Measurements from ENCODE around the gene ADAMTS20.
"Not testable (repeated sequence)": the region's sequence is repeated elsewhere in the genome, so short reads cannot be mapped to it uniquely, and the experiment has no call there.

The ADAMTS20 gene

GRCh38 chr12:43551971-43552559 is at the start of gene ADAMTS20:
ADAMTS20 (minus strand) TSS chr12:43552203; CDS start chr12:43551921, 282 bp downstream.
- no peak for DNase-seq

GRCh38 chr12:43599708-43600107 is 47.7 kb upstream of the ADAMTS20 start:
- no peak for DNase-seq

GRCh38 chr12:43599066-43599465 is 47.1 kb upstream of the ADAMTS20 start:
- no peak for DNase-seq

GRCh38 chr12:43590307-43590706 is 38.3 kb upstream of the ADAMTS20 start:
- DNase-seq = no peak

GRCh38 chr12:43586646-43587245 is 34.7 kb upstream of the ADAMTS20 start:
- DNase-seq = no peak

GRCh38 chr12:43585676-43586075 is 33.7 kb upstream of the ADAMTS20 start:
- DNase-seq = no peak

GRCh38 chr12:43580601-43581000 is 28.6 kb upstream of the ADAMTS20 start:
- no peak for DNase-seq

GRCh38 chr12:43579206-43579605 is 27.2 kb upstream of the ADAMTS20 start:
- no peak for DNase-seq

- no peak for DNase-seq
Observed at GRCh38 chr12:43578782-43579181, 26.8 kb upstream of the ADAMTS20 start.

GRCh38 chr12:43577381-43577780 is 25.4 kb upstream of the ADAMTS20 start:
- DNase-seq = no peak

- no peak for DNase-seq
Observed at GRCh38 chr12:43576162-43576561, 24.2 kb upstream of the ADAMTS20 start.

- DNase-seq = no peak
Observed at GRCh38 chr12:43571885-43572284, 19.9 kb upstream of the ADAMTS20 start.

- no peak for DNase-seq
Observed at GRCh38 chr12:43556057-43556456, 4.1 kb upstream of the ADAMTS20 start.

- no peak for DNase-seq
Observed at GRCh38 chr12:43551279-43551970, 578 bp downstream of the ADAMTS20 start.

- no peak for DNase-seq
Observed at GRCh38 chr12:43550831-43551271, 1.2 kb downstream of the ADAMTS20 start.

- no peak for DNase-seq
Observed at GRCh38 chr12:43544703-43545102, 7.3 kb downstream of the ADAMTS20 start.

- DNase-seq = no peak
Observed at GRCh38 chr12:43540470-43540869, 11.5 kb downstream of the ADAMTS20 start.

GRCh38 chr12:43537675-43538074 is 14.3 kb downstream of the ADAMTS20 start:
- DNase-seq = not testable (repeated sequence)

GRCh38 chr12:43516045-43516444 is 36.0 kb downstream of the ADAMTS20 start:
- no peak for DNase-seq

GRCh38 chr12:43501703-43502102 is 50.3 kb downstream of the ADAMTS20 start:
- DNase-seq = no peak

- no peak for DNase-seq
Observed at GRCh38 chr12:43493261-43493797, 58.7 kb downstream of the ADAMTS20 start.

- no peak for DNase-seq
Observed at GRCh38 chr12:43482311-43483085, 69.5 kb downstream of the ADAMTS20 start.

- no peak for DNase-seq
Observed at GRCh38 chr12:43480591-43480990, 71.4 kb downstream of the ADAMTS20 start.

Measured in activated CD4-positive, CD25-positive, alpha-beta regulatory T cell treated with anti-CD3 and anti-CD28 coated beads, Interleukin-2, amount 50 U/mL, for 72 hours (primary cell).